Gastroesophageal sphincter (tissue), 4 donors: ENCODE data around the gene FAM222B. TPM values are rescaled to one million over a fixed set of nuclear protein-coding genes. Genes with fewer than 3 reads are reported as not detected.

Experiments used
- ATAC-seq: fragments of 150-250 bp; one replicate; pipeline ENCODE4 v1.9.1; 2016; ENCODE audit warnings: mild to moderate bottlenecking, moderate library complexity
- H3K27ac ChIP-seq, 4 donors: fragments of 200-600 bp; sonication (generic) in 3 of 4; 1 replicate in 3 of 4; 2 replicates in 1 of 4; pipeline ENCODE4 v1.5.1; 2016 to 2019
- H3K27me3 ChIP-seq: fragments of 200-600 bp; sonication (generic); one replicate; pipeline ENCODE4 v1.5.1; 2019
- H3K36me3 ChIP-seq, 2 donors: fragments of 200-600 bp; sonication (generic); one replicate each; pipeline ENCODE4 v1.5.1; 2019; ENCODE audit warnings: control low read depth in 1 of 2
- H3K4me1 ChIP-seq, 3 donors: fragments of 200-600 bp; sonication (generic); 1 replicate in 2 of 3; 2 replicates in 1 of 3; pipeline ENCODE4 v1.5.1; 2016 to 2019; ENCODE audit warnings: control low read depth in 2 of 3
- H3K4me3 ChIP-seq, 2 donors: fragments of 200-600 bp; sonication (generic); one replicate each; pipeline ENCODE4 v1.5.1; 2019; ENCODE audit warnings: mild to moderate bottlenecking in 1 of 2, moderate library complexity in 1 of 2
- H3K9me3 ChIP-seq, 3 donors: fragments of 200-600 bp; sonication (generic); one replicate each; pipeline ENCODE4 v1.5.1; 2017 to 2019; ENCODE audit warnings: control low read depth in 2 of 3
- CTCF ChIP-seq, 4 experiments: fragments of 200-600 bp in 2 of 4; fragments of 450-650 bp in 2 of 4; sonication (generic) in 1 of 4; IDR thresholded peaks; one replicate each; pipeline ENCODE4 v1.5.1; 2017 to 2019; ENCODE audit warnings: antibody characterized with exemption in 4 of 4, mild to moderate bottlenecking in 2 of 4, moderate library complexity in 2 of 4
- EP300 ChIP-seq: sonication (generic); formaldehyde crosslinking; IDR thresholded peaks from one replicate; pipeline ENCODE4 v1.6.1; 2017; ENCODE audit warnings: antibody characterized with exemption, mild to moderate bottlenecking
- POLR2A ChIP-seq, 2 donors: fragments of 450-650 bp; IDR thresholded peaks; one replicate each; pipeline ENCODE4 v1.6.1; 2017; ENCODE audit warnings: antibody characterized with exemption in 2 of 2, mild to moderate bottlenecking in 2 of 2, moderate library complexity in 1 of 2
- POLR2AphosphoS5 ChIP-seq: sonication (generic); formaldehyde crosslinking; IDR thresholded peaks from one replicate; pipeline ENCODE4 v1.6.1; 2017; ENCODE audit warnings: antibody characterized with exemption
- WGBS, 2 donors: methylation state at CpG; one replicate each; pipeline ENCODE4 v1.1.5; 2018; ENCODE audit warnings: low coverage in 1 of 2; 5-methylcytosine and 5-hydroxymethylcytosine counted together
- total RNA-seq, 4 donors: library from RNA; depleted of rRNA; stranded (reverse); fragments of >200 nt; gene quantifications; one replicate each; pipeline ENCODE4 v1.1.0, GENCODE V29; 2016

FAM222B gene
- total RNA-seq, 4 donors from 2014 or later: 15.5 to 47.6 (median 21.6) TPM

DNA sequence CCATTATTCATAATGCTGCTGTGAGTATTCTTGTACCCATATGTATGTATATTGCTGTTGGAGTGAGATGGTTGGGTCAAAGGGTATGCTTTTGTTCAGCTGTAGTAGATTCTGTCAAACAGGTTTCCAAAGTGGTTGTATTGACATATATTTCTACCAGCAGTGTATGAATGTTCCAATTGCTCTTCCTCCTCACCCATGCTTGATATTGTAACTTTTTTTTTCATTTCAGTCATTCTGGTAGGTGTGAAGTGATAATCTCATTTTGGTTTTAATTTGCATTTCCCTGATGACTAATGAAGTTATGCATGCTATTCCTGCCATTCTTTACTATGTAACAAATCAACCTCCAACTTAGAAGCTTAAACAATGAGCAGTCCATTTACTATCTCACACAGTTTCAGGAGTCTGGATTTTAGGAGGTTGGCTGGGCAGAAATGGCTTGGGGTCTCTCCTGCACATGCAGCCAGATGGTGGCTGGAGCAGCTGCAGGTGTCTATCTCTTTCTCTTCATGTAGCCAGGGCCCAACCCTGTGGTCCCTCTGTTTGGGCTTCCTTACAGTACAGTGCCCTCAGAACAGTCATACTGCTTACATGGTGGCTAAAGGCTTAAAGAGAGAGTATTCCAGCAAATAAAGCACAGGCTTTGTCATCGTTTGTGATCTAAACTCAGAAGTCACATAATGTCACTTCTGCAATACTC is 33.4 kb upstream of the FAM222B start:
- Histone ChIP-seq H3K27me3 (no peaks in the 10 kb centered on the region), H3K4me1 (no peaks in the 10 kb centered on the region), H3K27ac (no peak overlapping the region), H3K4me3 (no peak overlapping the region), H3K9me3 (no peaks in the 10 kb centered on the region), H3K36me3 (peaks cover 0 to 36% of the 10 kb centered on the region in 2 donors)
- ATAC-seq: no peak
- TF ChIP-seq EP300 (no peak), CTCF (IDR thresholded peaks at IDR 0.05) (no peak), POLR2AphosphoS5 (no peak), POLR2A (IDR thresholded peaks at IDR 0.05) (no peak)
- 44 to 50% methylated on average over 1 of the region's 1 CpG for WGBS, 2 donors

GRCh38 chr17:28874750-28875149 is 32.2 kb upstream of the FAM222B start:
- Histone ChIP-seq H3K36me3 (peaks cover 0 to 23% of the 10 kb centered on the region in 2 donors), H3K27me3 (no peaks in the 10 kb centered on the region), H3K9me3 (no peaks in the 10 kb centered on the region), H3K4me3 (no peak overlapping the region), H3K4me1 (no peaks in the 10 kb centered on the region), H3K27ac (no peak overlapping the region)
- no peak for ATAC-seq
- WGBS, 2 donors: 81 to 86% methylated on average over 3 of the region's 3 CpGs
- no peak for TF ChIP-seq CTCF (IDR thresholded peaks at IDR 0.05)
- TF ChIP-seq POLR2A (IDR thresholded peaks at IDR 0.05): no peak
- no peak for TF ChIP-seq EP300
- no peak for TF ChIP-seq POLR2AphosphoS5

DNA sequence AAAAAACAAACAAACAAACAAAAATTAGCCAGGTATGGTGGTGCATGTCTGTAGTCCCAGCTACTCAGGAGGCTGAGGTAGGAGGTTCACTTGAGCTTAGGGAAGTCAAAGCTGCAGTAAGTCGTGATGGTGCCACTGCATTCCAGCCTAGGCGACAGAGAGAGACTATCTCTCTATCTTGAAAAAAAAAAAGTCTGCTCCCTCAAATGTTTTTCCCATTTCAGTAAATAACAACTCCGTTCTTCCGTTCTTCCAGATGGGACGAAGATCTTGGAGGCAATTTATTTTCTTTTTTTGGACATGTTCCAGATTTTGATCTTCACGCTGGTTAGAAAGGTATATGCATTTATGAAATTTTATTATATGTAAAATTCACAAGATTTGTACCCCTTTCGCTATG is 31.2 kb upstream of the FAM222B start:
- ATAC-seq: no peak
- no peak for TF ChIP-seq POLR2AphosphoS5
- TF ChIP-seq CTCF (IDR thresholded peaks at IDR 0.05): no peak
- TF ChIP-seq EP300: no peak
- no peak for TF ChIP-seq POLR2A (IDR thresholded peaks at IDR 0.05)
- Histone ChIP-seq H3K36me3 (peaks cover 0 to 14% of the 10 kb centered on the region in 2 donors), H3K4me1 (no peaks in the 10 kb centered on the region), H3K27ac (no peak overlapping the region), H3K9me3 (no peaks in the 10 kb centered on the region), H3K4me3 (no peak overlapping the region), H3K27me3 (no peaks in the 10 kb centered on the region)
- WGBS, 2 donors: 76 to 81% methylated on average over 4 to 7 of the region's 7 CpGs

GRCh38 chr17:28871056-28871579 is 28.5 kb upstream of the FAM222B start:
- Histone ChIP-seq H3K27me3 (no peaks in the 10 kb centered on the region), H3K36me3 (no peaks in the 10 kb centered on the region), H3K27ac (no peak overlapping the region), H3K4me3 (no peak overlapping the region), H3K4me1 (no peaks in the 10 kb centered on the region), H3K9me3 (no peaks in the 10 kb centered on the region)
- 100% methylated on average over 1 of the region's 6 CpGs; no CpG with 5 or more reads in 1 of the 2 donors for WGBS, 2 donors
- no peak for TF ChIP-seq CTCF (IDR thresholded peaks at IDR 0.05)
- no peak for ATAC-seq

GRCh38 chr17:28867276-28867675 is 24.7 kb upstream of the FAM222B start:
- no peak for ATAC-seq

More at GRCh38 chr17:28867276-28867675, 24.7 kb upstream of the FAM222B start:
- Histone ChIP-seq H3K9me3 (no peaks in the 10 kb centered on the region), H3K4me1 (no peaks in the 10 kb centered on the region), H3K27ac (no peak overlapping the region), H3K36me3 (no peaks in the 10 kb centered on the region), H3K27me3 (no peaks in the 10 kb centered on the region), H3K4me3 (no peak overlapping the region)
- WGBS, 2 donors: 86 to 89% methylated on average over 5 of the region's 7 CpGs
- TF ChIP-seq POLR2A (IDR thresholded peaks at IDR 0.05): no peak
- no peak for TF ChIP-seq CTCF (IDR thresholded peaks at IDR 0.05)
- no peak for TF ChIP-seq EP300
- TF ChIP-seq POLR2AphosphoS5: no peak
